Gastrocnemius medialis (tissue), 4 donors: ENCODE results near the gene MRPL38. TPM values are rescaled to one million over a fixed set of nuclear protein-coding genes. Genes with fewer than 3 reads are reported as not detected.

Experiments
- ATAC-seq, 2 donors: fragments of 150-250 bp; one replicate each; pipeline ENCODE4 v1.9.1; 2016
- DNase-seq, 2 donors: peaks; one replicate each; pipeline ENCODE4 v3.0.0-alpha.2; 2019
- H3K27ac ChIP-seq, 4 donors: fragments of 200-600 bp; sonication (generic); 1 replicate in 1 of 4; 2 replicates in 3 of 4; pipeline ENCODE4 v1.5.1; 2016 to 2018; ENCODE audit warnings: mild to moderate bottlenecking in 2 of 4, moderate library complexity in 1 of 4
- H3K27me3 ChIP-seq, 3 donors: fragments of 200-600 bp; sonication (generic) in 2 of 3; 1 replicate in 1 of 3; 2 replicates in 2 of 3; pipeline versions ENCODE4 v1.5.1 to v1.6.0; 2016 to 2019; ENCODE audit warnings: mild to moderate bottlenecking in 1 of 3, moderate library complexity in 1 of 3
- H3K36me3 ChIP-seq, 2 donors: fragments of 200-600 bp; sonication (generic) in 1 of 2; one replicate each; pipeline ENCODE4 v1.5.1; 2017 to 2018
- H3K4me1 ChIP-seq, 2 donors: fragments of 200-600 bp; sonication (generic) in 1 of 2; one replicate each; pipeline ENCODE4 v1.5.1; 2016 to 2017; ENCODE audit warnings: mild to moderate bottlenecking in 2 of 2
- H3K4me3 ChIP-seq, 4 donors: fragments of 200-600 bp; sonication (generic) in 3 of 4; 1 replicate in 1 of 4; 2 replicates in 3 of 4; pipeline ENCODE4 v1.5.1; 2016 to 2019; ENCODE audit warnings: mild to moderate bottlenecking in 2 of 4
- H3K9me3 ChIP-seq, 3 donors: fragments of 200-600 bp; sonication (generic) in 2 of 3; 1 replicate in 1 of 3; 2 replicates in 2 of 3; pipeline ENCODE4 v1.5.1; 2016 to 2019
- POLR2A ChIP-seq, 2 donors: fragments of 450-650 bp; IDR thresholded peaks; one replicate each; pipeline ENCODE4 v1.6.1; 2017; ENCODE audit warnings: antibody characterized with exemption in 2 of 2, mild to moderate bottlenecking in 2 of 2, moderate library complexity in 2 of 2
- in situ Hi-C, 4 donors: fragments of 200-750 bp; cut with MboI; loops; one replicate each; pipeline versions ENCODE4 v1.15.0 to v1.8.0; 2017; ENCODE audit warnings: low sequenced_read_pairs in 4 of 4
- intact Hi-C: fragments of 100-400 bp; cut with DNase I; formaldehyde crosslinking; loops from one replicate; pipeline ENCODE4 v1.15.1; 2023; ENCODE audit warnings: low total_unique reads
- total RNA-seq, 4 donors: library from RNA; depleted of rRNA; stranded (reverse); fragments of >200 nt; gene quantifications; one replicate each; pipeline versions ENCODE4 v1.1.0 to v1.2.3, GENCODE V29; 2016
- TF ChIP-seq, protein P1 (sequence below), 5 experiments: fragments of 450-650 bp in 3 of 5; fragments of 200-600 bp in 2 of 5; sonication (generic) in 2 of 5; IDR thresholded peaks in 4 of 5; conservative IDR thresholded peaks in 1 of 5; 1 replicate in 4 of 5; 2 replicates in 1 of 5; pipeline ENCODE4 v1.5.1; 2016 to 2019; ENCODE audit warnings: antibody characterized with exemption in 5 of 5, mild to moderate bottlenecking in 3 of 5, moderate library complexity in 3 of 5

MRPL38 gene
- total RNA-seq, 4 donors from 2014 or later = 29.9 to 86.7 (median 53.1) TPM

DNA sequence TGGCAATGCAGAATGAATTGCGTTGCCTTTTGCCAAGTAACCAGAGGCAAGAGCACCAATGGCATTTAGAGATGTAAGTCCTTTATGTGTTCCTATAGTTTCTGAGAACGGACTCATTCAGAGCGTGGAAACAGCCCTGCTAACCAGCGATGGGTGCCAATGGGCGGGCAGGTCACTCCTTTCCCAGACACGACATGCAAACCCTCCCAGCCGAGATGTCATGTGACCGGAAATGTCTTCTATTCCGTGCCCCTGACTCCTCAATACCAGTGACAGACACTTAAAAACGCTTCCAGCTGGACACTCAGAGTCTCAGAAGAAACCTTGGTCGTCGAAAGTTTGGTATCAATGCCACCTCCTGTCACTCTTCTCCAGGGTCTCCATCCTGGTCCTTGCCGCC, 33.0 kb upstream of the MRPL38 start:
- H3K9me3 ChIP-seq = no peaks in the 10 kb centered on the region
- no peak for ATAC-seq
- no peak overlapping the region for H3K4me3 ChIP-seq
- peaks cover 11 to 15% of the 10 kb centered on the region in 2 donors for H3K4me1 ChIP-seq
- no peak for DNase-seq
- no peak overlapping the region for H3K27ac ChIP-seq
- in situ Hi-C loops (no loop called here), intact Hi-C loops (no loop called here)
- no peaks in the 10 kb centered on the region for H3K36me3 ChIP-seq
- TF ChIP-seq, protein P1, sequence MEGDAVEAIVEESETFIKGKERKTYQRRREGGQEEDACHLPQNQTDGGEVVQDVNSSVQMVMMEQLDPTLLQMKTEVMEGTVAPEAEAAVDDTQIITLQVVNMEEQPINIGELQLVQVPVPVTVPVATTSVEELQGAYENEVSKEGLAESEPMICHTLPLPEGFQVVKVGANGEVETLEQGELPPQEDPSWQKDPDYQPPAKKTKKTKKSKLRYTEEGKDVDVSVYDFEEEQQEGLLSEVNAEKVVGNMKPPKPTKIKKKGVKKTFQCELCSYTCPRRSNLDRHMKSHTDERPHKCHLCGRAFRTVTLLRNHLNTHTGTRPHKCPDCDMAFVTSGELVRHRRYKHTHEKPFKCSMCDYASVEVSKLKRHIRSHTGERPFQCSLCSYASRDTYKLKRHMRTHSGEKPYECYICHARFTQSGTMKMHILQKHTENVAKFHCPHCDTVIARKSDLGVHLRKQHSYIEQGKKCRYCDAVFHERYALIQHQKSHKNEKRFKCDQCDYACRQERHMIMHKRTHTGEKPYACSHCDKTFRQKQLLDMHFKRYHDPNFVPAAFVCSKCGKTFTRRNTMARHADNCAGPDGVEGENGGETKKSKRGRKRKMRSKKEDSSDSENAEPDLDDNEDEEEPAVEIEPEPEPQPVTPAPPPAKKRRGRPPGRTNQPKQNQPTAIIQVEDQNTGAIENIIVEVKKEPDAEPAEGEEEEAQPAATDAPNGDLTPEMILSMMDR (IDR thresholded peaks at IDR 0.05 in 4 of 5, conservative IDR thresholded peaks at IDR 0.05 in 1 of 5) = no peak
- no peak for TF ChIP-seq POLR2A (IDR thresholded peaks at IDR 0.05)
- no peaks in the 10 kb centered on the region for H3K27me3 ChIP-seq

DNA sequence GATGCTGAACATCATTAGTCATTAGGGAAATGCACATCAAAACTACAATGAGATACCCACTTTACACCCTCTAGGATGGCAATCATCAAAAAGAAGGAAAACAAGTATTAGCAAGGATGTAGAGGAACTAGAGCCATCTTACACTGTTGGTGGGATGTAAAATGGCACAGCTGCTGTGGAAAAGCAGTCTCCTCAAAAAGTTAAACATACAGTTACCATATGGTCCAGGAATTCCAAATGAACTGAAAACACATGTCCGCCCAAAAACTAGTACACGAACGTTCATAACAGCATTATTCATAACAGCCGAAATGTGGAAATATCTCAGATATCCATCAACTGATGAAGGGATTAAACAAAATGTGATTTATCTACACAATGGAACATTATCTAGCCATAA, 29.1 kb upstream of the MRPL38 start:
- H3K36me3 ChIP-seq = no peaks in the 10 kb centered on the region
- no peak overlapping the region for H3K4me3 ChIP-seq
- in situ Hi-C loops = no loop called here
- no peak for ATAC-seq
- no peaks in the 10 kb centered on the region for H3K4me1 ChIP-seq
- no peaks in the 10 kb centered on the region for H3K9me3 ChIP-seq
- no peak for DNase-seq
- no peaks in the 10 kb centered on the region for H3K27me3 ChIP-seq
- intact Hi-C loops = no loop called here
- TF ChIP-seq, protein P1 (IDR thresholded peaks at IDR 0.05 in 4 of 5, conservative IDR thresholded peaks at IDR 0.05 in 1 of 5) = no peak
- TF ChIP-seq POLR2A (IDR thresholded peaks at IDR 0.05) = no peak
- no peak overlapping the region for H3K27ac ChIP-seq

DNA sequence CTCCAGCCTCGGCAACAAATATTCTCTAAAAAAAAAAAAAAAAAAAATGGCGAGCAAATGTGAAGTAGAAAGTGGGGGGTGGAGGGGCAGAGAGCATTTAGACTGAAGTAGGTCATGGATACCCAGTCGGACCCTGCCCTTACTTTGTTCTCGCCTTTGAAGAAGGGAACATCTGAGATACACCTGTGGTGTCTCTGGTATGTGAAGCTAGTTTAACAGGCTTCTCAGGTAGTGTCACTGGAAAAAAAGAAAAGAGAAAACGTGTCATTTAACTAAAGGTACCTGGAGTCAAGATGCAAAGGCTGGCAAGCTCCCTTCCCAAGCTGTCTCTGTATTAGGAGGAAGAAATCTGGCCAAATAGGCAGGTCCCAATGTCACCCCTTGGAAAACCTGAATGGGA, 28.2 kb upstream of the MRPL38 start:
- no peaks in the 10 kb centered on the region for H3K9me3 ChIP-seq
- no peaks in the 10 kb centered on the region for H3K27me3 ChIP-seq
- H3K36me3 ChIP-seq = no peaks in the 10 kb centered on the region
- DNase-seq = no peak
- no peak overlapping the region for H3K4me3 ChIP-seq
- H3K27ac ChIP-seq = no peak overlapping the region
- no peaks in the 10 kb centered on the region for H3K4me1 ChIP-seq
- TF ChIP-seq, protein P1 (IDR thresholded peaks at IDR 0.05 in 4 of 5, conservative IDR thresholded peaks at IDR 0.05 in 1 of 5) = no peak
- no peak for TF ChIP-seq POLR2A (IDR thresholded peaks at IDR 0.05)
- ATAC-seq = no peak
- intact Hi-C loops (no loop called here), in situ Hi-C loops (no loop called here)

DNA sequence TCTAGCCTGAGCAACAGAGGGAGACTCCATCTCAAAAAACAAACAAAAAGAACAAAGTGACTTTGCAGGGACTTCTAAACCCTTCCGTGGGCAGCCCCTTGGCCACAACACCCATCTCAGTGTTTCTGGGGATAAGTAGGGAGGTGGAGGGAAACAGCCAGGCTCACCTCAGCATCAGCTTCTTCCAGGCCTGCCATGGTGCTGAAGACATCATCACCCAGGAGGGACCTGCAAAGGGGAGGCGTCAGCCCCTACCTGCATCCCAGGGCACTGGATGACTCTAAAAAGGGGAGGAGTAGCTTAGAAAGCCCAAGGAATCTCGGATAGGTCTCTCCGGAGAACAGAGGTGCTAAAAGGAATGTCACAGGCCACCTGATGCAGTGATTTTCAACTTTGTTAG, 26.4 kb upstream of the MRPL38 start:
- in situ Hi-C loops (no loop called here), intact Hi-C loops (no loop called here)
- ATAC-seq (no peak), DNase-seq (no peak)
- Histone ChIP-seq H3K27ac (no peak overlapping the region), H3K4me1 (no peaks in the 10 kb centered on the region), H3K4me3 (no peak overlapping the region), H3K9me3 (no peaks in the 10 kb centered on the region), H3K27me3 (no peaks in the 10 kb centered on the region), H3K36me3 (no peaks in the 10 kb centered on the region)
- TF ChIP-seq POLR2A (IDR thresholded peaks at IDR 0.05) = no peak
- TF ChIP-seq, protein P1 (IDR thresholded peaks at IDR 0.05 in 4 of 5, conservative IDR thresholded peaks at IDR 0.05 in 1 of 5) = no peak

DNA sequence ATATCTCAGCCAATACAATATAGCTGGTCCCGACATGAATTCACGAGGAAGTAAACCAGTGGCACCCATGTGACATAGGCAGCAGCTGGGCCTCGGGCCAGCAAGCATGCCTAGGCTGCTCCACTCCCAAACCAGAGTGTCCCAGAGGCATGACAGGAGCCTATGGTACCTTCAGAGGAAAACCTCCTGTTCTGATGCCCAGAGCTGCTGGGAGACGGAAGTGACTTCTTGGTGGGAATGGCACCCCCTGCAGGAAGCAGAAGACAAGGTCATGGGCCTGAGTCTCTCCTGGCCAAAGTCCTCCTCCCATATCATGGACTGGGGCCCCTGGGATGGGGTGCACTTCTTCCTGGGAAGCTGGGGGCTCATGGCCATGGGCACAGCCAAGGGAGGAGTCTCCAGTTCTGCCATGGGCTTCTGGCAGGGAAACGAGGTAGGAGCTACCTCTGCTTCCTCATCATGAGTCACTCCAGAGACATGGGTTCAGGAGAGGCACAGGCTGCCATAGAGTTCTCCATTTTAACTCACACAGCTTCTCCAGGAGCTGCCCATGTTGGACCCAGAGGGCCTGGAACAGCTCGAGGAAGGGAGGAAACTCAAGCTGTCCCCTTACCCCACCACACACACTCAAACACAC, 22.7 kb upstream of the MRPL38 start:
- Histone ChIP-seq H3K27ac (no peak overlapping the region), H3K9me3 (no peaks in the 10 kb centered on the region), H3K36me3 (no peaks in the 10 kb centered on the region), H3K4me1 (no peaks in the 10 kb centered on the region), H3K4me3 (no peak overlapping the region), H3K27me3 (no peaks in the 10 kb centered on the region)
- intact Hi-C loops = no loop called here
- no peak for TF ChIP-seq POLR2A (IDR thresholded peaks at IDR 0.05)
- TF ChIP-seq, protein P1 (IDR thresholded peaks at IDR 0.05 in 4 of 5, conservative IDR thresholded peaks at IDR 0.05 in 1 of 5) = peak in 1 of 5 experiments; percentile 20
- in situ Hi-C loops = no loop called here
- DNase-seq = no peak
- no peak for ATAC-seq
